Measurements from ENCODE around the gene XPNPEP2.

GRCh38 chrX:129697204-129697829 lies 41.5 kb upstream of the XPNPEP2 start:
- TF ChIP-seq EZH2 (IDR thresholded peaks at IDR 0.05) (no peak), POLR2AphosphoS5 (IDR thresholded peaks at IDR 0.05; ENCODE audit: borderline replicate concordance, low read depth, low read length) (no peak), FOXP2 (optimal IDR thresholded peaks at IDR 0.05; ENCODE audit: control extremely low read depth, extremely low read length, insufficient read depth) (no peak)
